ENCODE data around the gene DTNA. TPM values are rescaled to one million over a fixed set of nuclear protein-coding genes. Genes with fewer than 3 reads are reported as not detected.

The DTNA gene
- polyA plus RNA-seq, 1 experiment = 16.4 TPM

- ChIA-PET CTCF (no interaction called here), POLR2A (interaction anchor here (0.6 to 1.3 kb wide), 6 partner anchors 14 to 160 kb away, joined by 3 to 6 read pairs (median 4); partner anchors contain the start of gene MAPRE2)
- Histone ChIP-seq H3K4me3 (ENCODE audit: low read depth, low read length) (no peak overlapping the region), H3K9me3 (ENCODE audit: control insufficient read depth, insufficient read depth, low read length) (no peaks in the 10 kb centered on the region), H3K27ac (ENCODE audit: low read depth, low read length) (no peak overlapping the region), H3K27me3 (ENCODE audit: control insufficient read depth, insufficient read depth, low read length) (no peaks in the 10 kb centered on the region)
- TF ChIP-seq CTCF (IDR thresholded peaks at IDR 0.05; ENCODE audit: low read depth, low read length) = no peak
- no peak for DNase-seq (ENCODE audit: low read depth, low spot score)
Measured at GRCh38 chr18:34928754-34929335, 218.7 kb downstream of the DTNA start.

- no peak for TF ChIP-seq CTCF (IDR thresholded peaks at IDR 0.05; ENCODE audit: low read depth, low read length)
- ChIA-PET CTCF (no interaction called here), POLR2A (interaction anchor here (0.6 to 1.3 kb wide), 6 partner anchors 15 to 161 kb away, joined by 3 to 6 read pairs (median 4); partner anchors contain the start of gene MAPRE2)
- Histone ChIP-seq H3K9me3 (ENCODE audit: control insufficient read depth, insufficient read depth, low read length) (no peaks in the 10 kb centered on the region), H3K4me3 (ENCODE audit: low read depth, low read length) (no peak overlapping the region), H3K27me3 (ENCODE audit: control insufficient read depth, insufficient read depth, low read length) (no peaks in the 10 kb centered on the region), H3K27ac (ENCODE audit: low read depth, low read length) (no peak overlapping the region)
- DNase-seq (ENCODE audit: low read depth, low spot score) = peak; percentile 72
Measured at GRCh38 chr18:34929336-34929780, 219.3 kb downstream of the DTNA start.

GRCh38 chr18:34932363-34932762 is 222.3 kb downstream of the DTNA start:
- Histone ChIP-seq H3K9me3 (ENCODE audit: control insufficient read depth, insufficient read depth, low read length) (no peaks in the 10 kb centered on the region), H3K4me3 (ENCODE audit: low read depth, low read length) (no peak overlapping the region), H3K27ac (ENCODE audit: low read depth, low read length) (no peak overlapping the region), H3K27me3 (ENCODE audit: control insufficient read depth, insufficient read depth, low read length) (no peaks in the 10 kb centered on the region)
- CTCF ChIA-PET = no interaction called here
- POLR2A ChIA-PET = no interaction called here
- TF ChIP-seq CTCF (IDR thresholded peaks at IDR 0.05; ENCODE audit: low read depth, low read length) = no peak
- no peak for DNase-seq (ENCODE audit: low read depth, low spot score)

- Histone ChIP-seq H3K9me3 (ENCODE audit: control insufficient read depth, insufficient read depth, low read length) (no peaks in the 10 kb centered on the region), H3K27ac (ENCODE audit: low read depth, low read length) (no peak overlapping the region), H3K4me3 (ENCODE audit: low read depth, low read length) (no peak overlapping the region), H3K27me3 (ENCODE audit: control insufficient read depth, insufficient read depth, low read length) (no peaks in the 10 kb centered on the region)
- no peak for DNase-seq (ENCODE audit: low read depth, low spot score)
- TF ChIP-seq CTCF (IDR thresholded peaks at IDR 0.05; ENCODE audit: low read depth, low read length) = no peak
- POLR2A ChIA-PET = no interaction called here
- CTCF ChIA-PET = no interaction called here
Measured at GRCh38 chr18:34932792-34933466, 222.8 kb downstream of the DTNA start.

- ChIA-PET CTCF (no interaction called here), POLR2A (no interaction called here)
- Histone ChIP-seq H3K27me3 (ENCODE audit: control insufficient read depth, insufficient read depth, low read length) (no peaks in the 10 kb centered on the region), H3K9me3 (ENCODE audit: control insufficient read depth, insufficient read depth, low read length) (no peaks in the 10 kb centered on the region), H3K4me3 (ENCODE audit: low read depth, low read length) (no peak overlapping the region), H3K27ac (ENCODE audit: low read depth, low read length) (no peak overlapping the region)
- DNase-seq (ENCODE audit: low read depth, low spot score) = no peak
- no peak for TF ChIP-seq CTCF (IDR thresholded peaks at IDR 0.05; ENCODE audit: low read depth, low read length)
Measured at GRCh38 chr18:34933909-34934661, 224.0 kb downstream of the DTNA start.
